OCI-LY3 (cell line): ENCODE data around the gene ZDHHC17.

ENCODE experiments used
- H2AFZ ChIP-seq: fragments of 200-600, 300-600 bp; shearing (Covaris generic); 2 replicates; pipeline ENCODE4 v1.6.0; 2014; ENCODE audit warnings: antibody characterized with exemption, low read depth, low read length
- H3K27ac ChIP-seq: fragments of 200-600, 300-600 bp; sonication (generic); 2 replicates; pipeline ENCODE4 v1.5.1; 2014; ENCODE audit warnings: mild to moderate bottlenecking, low read length, moderate library complexity, mixed read lengths
- H3K27me3 ChIP-seq: fragments of 200-600, 300-600 bp; sonication (generic); 2 replicates; pipeline ENCODE4 v1.6.1; 2014; ENCODE audit warnings: low read depth, low read length, mixed read lengths
- H3K36me3 ChIP-seq: fragments of 200-600, 300-600 bp; sonication (generic); replicated peaks from 2 replicates; pipeline ENCODE3; 2014; ENCODE audit warnings: low read depth, low read length, mixed read lengths
- H3K4me1 ChIP-seq: fragments of 300-600, 200-600 bp; sonication (generic); 2 replicates; pipeline ENCODE4 v1.6.1; 2014; ENCODE audit warnings: low read length, mixed read lengths
- H3K4me2 ChIP-seq: fragments of 200-600, 300-600 bp; sonication (generic); 2 replicates; pipeline ENCODE4 v1.6.1; 2014; ENCODE audit warnings: low read length, mixed read lengths
- H3K4me3 ChIP-seq: fragments of 300-600, 200-600 bp; sonication (generic); 2 replicates; pipeline ENCODE4 v1.5.1; 2014; ENCODE audit warnings: antibody characterized with exemption, mild to moderate bottlenecking, low read length, moderate library complexity
- H3K79me2 ChIP-seq: fragments of 300-600, 200-600 bp; shearing (Covaris generic); 2 replicates; pipeline ENCODE4 v1.6.1; 2014; ENCODE audit warnings: mild to moderate bottlenecking, low read length, mixed read lengths
- H3K9ac ChIP-seq: fragments of 300-600, 200-600 bp; shearing (Covaris generic); 2 replicates; pipeline ENCODE4 v1.6.0; 2014; ENCODE audit warnings: mild to moderate bottlenecking, low read length, moderate library complexity
- H3K9me3 ChIP-seq: fragments of 200-600, 300-600 bp; shearing (Covaris generic); 2 replicates; pipeline ENCODE4 v1.6.1; 2014; ENCODE audit warnings: low read length, mixed read lengths; ENCODE audit not compliant: insufficient read depth
- H4K20me1 ChIP-seq: fragments of 200-600, 300-600 bp; sonication (generic); 2 replicates; pipeline ENCODE4 v1.6.1; 2016; ENCODE audit warnings: low read length, mixed read lengths; ENCODE audit not compliant: insufficient read depth
- EZH2phosphoT487 ChIP-seq: fragments of 200-600 bp; shearing (Covaris generic); IDR thresholded peaks from 2 replicates; pipeline ENCODE4 v1.6.1; 2018; ENCODE audit warnings: antibody characterized with exemption, mixed run types, low read depth
- TF ChIP-seq, protein P1 (sequence below): fragments of 200-600, 300-600 bp; sonication (generic); IDR thresholded peaks from 2 replicates; pipeline ENCODE4 v1.5.1; 2014; ENCODE audit warnings: antibody characterized with exemption, low read length, low read depth

Gene ZDHHC17

GRCh38 chr12:76891609-76892008 is 127.7 kb downstream of the ZDHHC17 start:
- no peak overlapping the region for H3K9ac ChIP-seq
- H3K4me3 ChIP-seq = no peak overlapping the region
- no peaks in the 10 kb centered on the region for H3K36me3 ChIP-seq
- H3K9me3 ChIP-seq = no peaks in the 10 kb centered on the region
- no peaks in the 10 kb centered on the region for H3K4me1 ChIP-seq
- no peaks in the 10 kb centered on the region for H4K20me1 ChIP-seq
- no peaks in the 10 kb centered on the region for H3K27me3 ChIP-seq
- no peak for TF ChIP-seq EZH2phosphoT487
- TF ChIP-seq, protein P1, sequence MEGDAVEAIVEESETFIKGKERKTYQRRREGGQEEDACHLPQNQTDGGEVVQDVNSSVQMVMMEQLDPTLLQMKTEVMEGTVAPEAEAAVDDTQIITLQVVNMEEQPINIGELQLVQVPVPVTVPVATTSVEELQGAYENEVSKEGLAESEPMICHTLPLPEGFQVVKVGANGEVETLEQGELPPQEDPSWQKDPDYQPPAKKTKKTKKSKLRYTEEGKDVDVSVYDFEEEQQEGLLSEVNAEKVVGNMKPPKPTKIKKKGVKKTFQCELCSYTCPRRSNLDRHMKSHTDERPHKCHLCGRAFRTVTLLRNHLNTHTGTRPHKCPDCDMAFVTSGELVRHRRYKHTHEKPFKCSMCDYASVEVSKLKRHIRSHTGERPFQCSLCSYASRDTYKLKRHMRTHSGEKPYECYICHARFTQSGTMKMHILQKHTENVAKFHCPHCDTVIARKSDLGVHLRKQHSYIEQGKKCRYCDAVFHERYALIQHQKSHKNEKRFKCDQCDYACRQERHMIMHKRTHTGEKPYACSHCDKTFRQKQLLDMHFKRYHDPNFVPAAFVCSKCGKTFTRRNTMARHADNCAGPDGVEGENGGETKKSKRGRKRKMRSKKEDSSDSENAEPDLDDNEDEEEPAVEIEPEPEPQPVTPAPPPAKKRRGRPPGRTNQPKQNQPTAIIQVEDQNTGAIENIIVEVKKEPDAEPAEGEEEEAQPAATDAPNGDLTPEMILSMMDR = no peak
- H3K27ac ChIP-seq = no peak overlapping the region
- H3K79me2 ChIP-seq = no peaks in the 10 kb centered on the region
- H2AFZ ChIP-seq = no peak overlapping the region
- H3K4me2 ChIP-seq = no peak overlapping the region

DNA sequence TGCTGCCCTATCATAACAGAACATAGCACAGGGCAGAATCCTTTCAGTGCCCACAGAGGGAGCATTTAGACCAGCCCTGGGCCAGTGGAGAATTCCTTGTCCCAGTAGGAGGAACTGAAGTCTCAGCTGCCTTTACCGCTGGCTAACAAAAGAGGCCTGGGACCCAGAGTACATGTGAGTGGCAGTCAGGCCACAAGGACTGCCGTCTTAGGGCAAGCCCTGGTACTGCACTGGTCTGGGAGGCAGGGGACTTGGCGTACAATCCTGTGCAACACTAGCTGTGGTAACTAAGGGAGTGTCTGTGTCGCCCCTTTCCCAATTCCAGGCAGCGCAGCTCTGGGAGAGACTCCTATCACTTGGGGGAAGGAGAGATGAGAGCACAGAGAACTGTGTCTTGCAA is 131.9 kb downstream of the ZDHHC17 start:
- Histone ChIP-seq H3K4me1 (no peaks in the 10 kb centered on the region), H3K4me2 (no peak overlapping the region), H3K27me3 (no peaks in the 10 kb centered on the region), H4K20me1 (no peaks in the 10 kb centered on the region), H3K9me3 (no peaks in the 10 kb centered on the region), H3K27ac (no peak overlapping the region), H2AFZ (no peak overlapping the region), H3K36me3 (no peaks in the 10 kb centered on the region), H3K79me2 (no peaks in the 10 kb centered on the region), H3K9ac (no peak overlapping the region), H3K4me3 (no peak overlapping the region)
- no peak for TF ChIP-seq EZH2phosphoT487
- TF ChIP-seq, protein P1 = no peak

DNA sequence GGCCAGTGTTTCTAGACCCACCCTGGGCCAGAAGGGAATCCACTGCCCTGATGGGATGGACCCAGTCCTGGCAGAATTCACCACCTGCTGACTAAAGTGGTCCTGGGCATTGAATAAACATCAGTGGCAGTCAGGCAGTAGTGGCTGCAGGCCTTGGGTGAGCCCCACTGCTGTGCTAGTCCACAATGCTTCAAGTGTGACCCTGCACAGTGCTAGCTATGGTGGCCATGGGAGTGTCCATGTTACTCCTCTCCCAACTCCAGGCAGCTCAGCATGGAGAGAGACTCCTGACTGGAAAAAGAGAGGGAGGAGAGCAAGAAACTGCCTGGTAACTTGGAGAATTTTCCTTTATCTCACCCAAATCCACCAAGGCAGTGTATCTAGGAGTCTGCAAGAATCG is 132.4 kb downstream of the ZDHHC17 start:
- H4K20me1 ChIP-seq = no peaks in the 10 kb centered on the region
- no peak overlapping the region for H2AFZ ChIP-seq
- no peak overlapping the region for H3K27ac ChIP-seq
- H3K4me1 ChIP-seq = no peaks in the 10 kb centered on the region
- no peak overlapping the region for H3K4me2 ChIP-seq
- H3K79me2 ChIP-seq = no peaks in the 10 kb centered on the region
- TF ChIP-seq EZH2phosphoT487 = no peak
- TF ChIP-seq, protein P1 = no peak
- H3K4me3 ChIP-seq = no peak overlapping the region
- H3K9me3 ChIP-seq = no peaks in the 10 kb centered on the region
- H3K36me3 ChIP-seq = no peaks in the 10 kb centered on the region
- H3K27me3 ChIP-seq = no peaks in the 10 kb centered on the region
- no peak overlapping the region for H3K9ac ChIP-seq

- Histone ChIP-seq H3K9ac (no peak overlapping the region), H2AFZ (no peak overlapping the region), H3K4me2 (no peak overlapping the region), H3K79me2 (no peaks in the 10 kb centered on the region), H3K36me3 (no peaks in the 10 kb centered on the region), H3K9me3 (no peaks in the 10 kb centered on the region), H3K4me1 (no peaks in the 10 kb centered on the region), H3K27me3 (no peaks in the 10 kb centered on the region), H4K20me1 (no peaks in the 10 kb centered on the region), H3K4me3 (no peak overlapping the region), H3K27ac (no peak overlapping the region)
- TF ChIP-seq, protein P1 = no peak
- no peak for TF ChIP-seq EZH2phosphoT487
These were observed 134.5 kb downstream of the ZDHHC17 start for GRCh38 chr12:76898442-76898841.
